GM12875 (cell line): ENCODE measurements around the gene KIAA1671.

Experiments used
- H3K4me3 ChIP-seq: one replicate; pipeline ENCODE4 v1.5.1; 2011; ENCODE audit warnings: low read depth, low read length, control low read depth
- CTCF ChIP-seq: IDR thresholded peaks from 2 replicates; pipeline ENCODE4 v1.5.1; 2011; ENCODE audit warnings: low read depth, mild to moderate bottlenecking, control low read depth, inconsistent platforms, low read length, moderate library complexity, borderline replicate concordance; ENCODE audit not compliant: insufficient read depth

Gene KIAA1671

GRCh38 chr22:25083807-25084200, 131.3 kb downstream of the KIAA1671 start:
- TF ChIP-seq CTCF = no peak
- no peak overlapping the region for H3K4me3 ChIP-seq

- H3K4me3 ChIP-seq = no peak overlapping the region
- TF ChIP-seq CTCF = no peak
Measured at GRCh38 chr22:25084405-25085107, 132.0 kb downstream of the KIAA1671 start.

- no peak overlapping the region for H3K4me3 ChIP-seq
- TF ChIP-seq CTCF = no peak
Measured at GRCh38 chr22:25085156-25085555, 132.6 kb downstream of the KIAA1671 start.

GRCh38 chr22:25085930-25086901, 133.7 kb downstream of the KIAA1671 start:
- H3K4me3 ChIP-seq = no peak overlapping the region
- TF ChIP-seq CTCF = no peak

GRCh38 chr22:25086902-25087282, 134.4 kb downstream of the KIAA1671 start:
- TF ChIP-seq CTCF = no peak
- H3K4me3 ChIP-seq = no peak overlapping the region

GRCh38 chr22:25090225-25090890, 137.8 kb downstream of the KIAA1671 start:
- no peak for TF ChIP-seq CTCF
- H3K4me3 ChIP-seq = no peak overlapping the region

GRCh38 chr22:25091458-25091857, 138.9 kb downstream of the KIAA1671 start:
- no peak for TF ChIP-seq CTCF
- no peak overlapping the region for H3K4me3 ChIP-seq
